NCI-H187 treated with DMSO at 0.1 percent for 48 hours (cell line): ENCODE results near the gene FAM78A.

Source experiments
- DNase-seq: peaks from one replicate; lab custom pipeline; 2025; lab: John Stamatoyannopoulos, UW

Gene FAM78A

GRCh38 chr9:131276094-131276888 lies at the start of gene FAM78A:
TSS of gene FAM78A (minus strand) at chr9:131276510. CDS start at chr9:131276179, 331 bp downstream.
- no peak for DNase-seq

GRCh38 chr9:131324736-131325679 lies 48.7 kb upstream of the FAM78A start:
- no peak for DNase-seq

GRCh38 chr9:131323629-131324028 lies 47.3 kb upstream of the FAM78A start:
- DNase-seq = no peak

- no peak for DNase-seq
Measured at GRCh38 chr9:131320031-131320685, 43.8 kb upstream of the FAM78A start.

GRCh38 chr9:131319486-131319885 lies 43.2 kb upstream of the FAM78A start:
- no peak for DNase-seq

GRCh38 chr9:131318231-131319085 lies 42.1 kb upstream of the FAM78A start:
- no peak for DNase-seq

GRCh38 chr9:131312822-131313770 lies 36.8 kb upstream of the FAM78A start:
- DNase-seq = no peak

- DNase-seq = no peak
Measured at GRCh38 chr9:131312246-131312645, 35.9 kb upstream of the FAM78A start.

- DNase-seq = no peak
Measured at GRCh38 chr9:131310833-131311554, 34.7 kb upstream of the FAM78A start.

- no peak for DNase-seq
Measured at GRCh38 chr9:131309530-131310276, 33.4 kb upstream of the FAM78A start.

- no peak for DNase-seq
Measured at GRCh38 chr9:131308906-131309529, 32.7 kb upstream of the FAM78A start.

- no peak for DNase-seq
Measured at GRCh38 chr9:131308452-131308851, 32.1 kb upstream of the FAM78A start.

GRCh38 chr9:131307974-131308373 lies 31.7 kb upstream of the FAM78A start:
- DNase-seq = no peak

GRCh38 chr9:131306397-131307004 lies 30.2 kb upstream of the FAM78A start:
- no peak for DNase-seq

- no peak for DNase-seq
Measured at GRCh38 chr9:131304676-131305355, 28.5 kb upstream of the FAM78A start.

GRCh38 chr9:131303381-131304321 lies 27.3 kb upstream of the FAM78A start:
- DNase-seq = no peak
